GM18508 (cell line): ENCODE measurements around the gene KCNJ13.
A peak's percentile ranks its signal among the peaks of the same experiment; 100 is the strongest.

Source experiments
- ATAC-seq: cut with Tn5 transposase; IDR thresholded peaks from one replicate; pipeline ENCODE4 v1.9.1; 2021; ENCODE audit warnings: moderate number of reproducible peaks; ENCODE audit not compliant: insufficient read depth, unreplicated experiment

Gene KCNJ13

GRCh38 chr2:232776435-232776834, at the start of gene KCNJ13:
Gene KCNJ13 (minus strand): TSS chr2:232776565. CDS start chr2:232771362, 5,203 bp downstream.
- ATAC-seq, result no peak

DNA sequence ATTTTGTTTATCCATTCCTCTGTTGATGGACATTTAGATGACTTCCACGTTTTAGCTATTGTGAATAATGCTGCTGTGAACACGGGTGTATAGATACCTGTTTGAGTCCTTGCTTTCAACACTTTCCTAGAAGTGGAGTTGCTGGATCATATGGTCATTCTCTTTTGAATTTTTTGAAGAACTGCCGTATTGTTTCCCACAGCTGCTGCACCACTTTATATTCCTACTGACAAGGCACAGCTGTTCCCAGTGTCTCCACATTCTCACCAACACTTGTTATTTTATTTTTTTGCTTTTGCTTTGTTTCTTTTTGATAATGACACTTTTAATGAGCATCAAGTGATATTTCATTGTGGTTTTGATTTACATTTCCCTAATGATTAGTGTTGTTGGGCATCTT, 41.4 kb upstream of the KCNJ13 start:
- no peak for ATAC-seq

GRCh38 chr2:232816657-232817056, 40.3 kb upstream of the KCNJ13 start:
- ATAC-seq, result no peak

DNA sequence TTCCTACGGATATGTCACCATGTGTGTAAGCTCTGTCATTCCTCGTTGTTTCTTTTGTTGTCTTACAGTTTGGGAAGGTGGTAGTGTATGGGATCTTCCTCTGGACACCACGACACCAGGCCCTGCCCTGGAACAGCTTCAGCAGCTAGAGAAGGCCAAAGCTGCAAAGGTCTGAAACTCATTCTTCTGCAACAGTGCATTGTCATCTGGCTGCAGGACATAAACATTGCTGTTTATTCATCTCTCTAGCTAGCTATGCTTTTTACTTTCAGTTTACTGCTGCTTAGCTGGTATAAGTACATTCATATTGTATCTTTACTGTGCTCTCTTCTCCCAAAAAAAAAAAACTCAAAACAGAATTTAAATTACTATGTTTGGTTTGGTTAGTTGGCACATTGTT, 39.2 kb upstream of the KCNJ13 start:
- no peak for ATAC-seq

DNA sequence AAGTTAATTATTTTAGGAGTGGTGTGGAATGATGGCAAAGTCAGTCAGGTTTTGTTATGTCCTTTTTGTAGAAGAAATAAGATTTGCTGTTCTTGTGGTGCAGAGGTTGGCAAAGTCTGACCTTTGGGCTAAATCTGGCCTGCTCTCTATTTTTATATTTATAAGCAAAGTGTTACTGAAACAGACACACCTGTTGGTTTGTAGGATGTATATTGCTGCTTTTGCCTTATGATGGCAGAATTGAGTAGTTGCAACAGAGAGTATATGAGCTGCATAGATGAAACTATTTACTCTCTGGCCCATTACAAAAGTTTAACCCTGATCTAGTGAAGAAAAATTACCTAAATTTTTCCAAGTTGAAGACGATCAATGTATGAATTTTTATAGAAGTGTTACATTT, 34.1 kb upstream of the KCNJ13 start:
- ATAC-seq, result no peak

GRCh38 chr2:232809349-232810124, 33.2 kb upstream of the KCNJ13 start:
- ATAC-seq, result no peak

GRCh38 chr2:232802091-232802490, 25.7 kb upstream of the KCNJ13 start:
- ATAC-seq, result no peak

GRCh38 chr2:232800166-232800565, 23.8 kb upstream of the KCNJ13 start:
- ATAC-seq, result no peak

- ATAC-seq, result no peak
These were observed 21.8 kb upstream of the KCNJ13 start for GRCh38 chr2:232798187-232798586.

GRCh38 chr2:232795920-232796319, 19.6 kb upstream of the KCNJ13 start:
- ATAC-seq, result no peak

- no peak for ATAC-seq
These were observed 18.6 kb upstream of the KCNJ13 start for GRCh38 chr2:232794981-232795380.

DNA sequence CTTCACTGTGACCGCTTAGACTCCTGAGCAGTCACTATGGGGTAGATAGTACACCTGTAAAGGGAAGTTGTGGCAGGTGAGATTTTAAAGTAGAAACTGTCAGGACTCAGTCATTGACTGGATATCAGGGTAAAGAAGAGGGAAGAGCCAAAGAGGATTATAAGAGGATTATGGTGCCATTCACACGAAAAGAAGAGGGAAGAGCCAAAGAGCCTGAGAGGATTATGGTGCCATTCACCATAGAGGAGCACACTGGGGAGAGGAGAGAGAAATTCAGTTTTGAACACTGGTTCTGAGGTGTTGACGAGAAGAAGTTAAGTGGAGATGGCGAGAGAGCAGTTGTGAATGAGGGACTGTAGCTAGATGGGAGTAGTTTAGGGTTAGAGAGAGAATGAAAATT, 16.9 kb upstream of the KCNJ13 start:
- no peak for ATAC-seq

GRCh38 chr2:232791518-232791917, 15.2 kb upstream of the KCNJ13 start:
- ATAC-seq, result no peak

DNA sequence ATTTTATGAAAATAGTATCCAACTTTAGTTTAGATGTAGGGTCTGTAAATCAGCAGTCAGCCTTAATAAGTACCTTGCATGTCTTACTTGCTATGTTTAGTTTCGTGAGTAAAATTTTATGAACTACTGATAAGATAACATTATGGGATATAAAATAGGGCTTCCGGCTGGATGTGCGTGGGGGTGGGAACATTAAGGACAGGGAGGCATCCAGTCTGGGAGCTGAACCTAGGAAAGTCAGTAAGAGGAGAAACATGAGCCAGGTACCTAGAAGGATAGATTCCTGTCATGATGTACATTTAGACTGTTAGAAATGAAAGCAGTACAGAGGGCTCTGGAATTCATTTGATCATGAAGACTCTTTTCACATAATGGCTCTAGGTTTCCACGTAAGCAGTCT, 12.7 kb upstream of the KCNJ13 start:
- ATAC-seq, result no peak

GRCh38 chr2:232787806-232788205, 11.4 kb upstream of the KCNJ13 start:
- no peak for ATAC-seq

- ATAC-seq, result no peak
These were observed 6.9 kb upstream of the KCNJ13 start for GRCh38 chr2:232783278-232783677.

DNA sequence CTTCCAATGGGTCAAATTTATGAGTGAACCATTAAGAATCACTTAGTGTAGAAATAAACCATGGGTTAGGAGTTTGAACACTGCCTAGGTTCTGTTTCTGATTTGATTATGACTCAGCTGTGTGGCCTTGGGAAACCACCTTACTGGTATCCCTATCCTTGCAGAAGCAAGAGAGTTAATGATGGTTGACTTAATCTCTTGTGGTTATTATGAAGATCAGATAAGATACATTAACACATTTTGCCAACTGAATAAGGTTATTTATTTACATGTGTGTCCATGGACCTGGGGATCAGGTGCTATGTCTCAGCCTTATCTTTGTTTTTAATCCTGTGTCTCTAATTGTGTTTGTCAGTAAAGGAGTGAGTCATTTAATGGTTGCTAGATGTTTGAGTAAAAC, 5.4 kb upstream of the KCNJ13 start:
- peak; percentile 93 for ATAC-seq

GRCh38 chr2:232779934-232780333, 3.6 kb upstream of the KCNJ13 start:
- ATAC-seq, result no peak

GRCh38 chr2:232779465-232779864, 3.1 kb upstream of the KCNJ13 start:
- ATAC-seq, result no peak

DNA sequence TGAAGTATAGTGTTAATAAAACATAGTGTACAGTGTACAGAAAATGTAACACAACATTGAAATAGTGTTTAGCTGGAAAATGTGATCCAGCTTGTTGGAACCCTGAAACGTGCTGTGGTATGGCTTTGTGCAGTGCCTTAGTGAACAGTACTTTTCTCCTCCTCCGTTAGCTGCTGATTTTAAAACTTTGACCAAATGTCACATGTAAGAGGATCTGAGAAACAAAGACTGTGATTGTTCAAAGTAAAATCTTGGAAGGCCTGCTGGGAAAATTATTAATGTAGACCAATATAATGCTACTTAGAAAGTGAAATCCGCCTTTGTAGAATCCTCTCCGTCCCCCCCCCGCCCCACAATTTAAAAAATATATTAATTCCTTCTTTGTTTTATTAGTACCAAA, 911 bp upstream of the KCNJ13 start:
- ATAC-seq, result no peak

DNA sequence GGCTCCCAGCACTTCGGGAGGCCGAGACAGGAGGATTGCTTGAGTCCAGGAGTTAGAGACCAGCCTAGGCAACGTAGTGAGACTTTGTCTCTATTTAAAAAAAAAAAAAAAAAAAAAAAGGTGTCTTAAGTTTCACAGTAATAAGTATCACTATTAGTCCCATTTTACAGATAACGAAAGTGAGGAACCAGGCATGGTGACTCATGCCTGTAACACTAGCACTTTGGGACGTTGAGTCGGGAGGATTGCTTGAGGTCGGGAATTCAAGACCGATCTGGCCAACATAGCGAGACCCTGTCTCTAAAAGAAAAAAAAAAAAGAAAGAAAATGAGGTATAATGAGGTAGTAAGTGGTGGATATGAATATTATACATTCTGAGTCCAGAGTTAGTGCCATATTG, 2.5 kb downstream of the KCNJ13 start:
- no peak for ATAC-seq

DNA sequence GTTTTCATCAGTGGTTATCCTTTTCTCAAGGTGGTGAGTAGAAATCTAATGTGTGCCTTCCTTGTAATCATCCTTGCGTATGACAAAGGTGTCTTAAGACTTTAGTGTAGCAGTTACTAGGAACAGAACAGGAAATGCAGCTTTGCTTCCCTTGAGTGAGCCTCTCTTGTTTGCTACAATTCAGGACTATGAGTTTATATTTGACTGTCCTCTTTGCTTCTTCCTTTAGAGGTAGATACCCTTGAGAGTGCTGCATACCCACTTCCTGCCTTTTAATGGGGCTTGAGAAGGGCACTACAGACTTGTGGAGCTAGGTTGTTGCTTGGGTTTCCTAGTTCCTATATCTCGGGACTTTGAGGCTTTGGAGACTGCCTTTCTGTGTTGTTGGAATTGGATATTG, 3.8 kb downstream of the KCNJ13 start:
- peak; percentile 70 for ATAC-seq
